ENCODE measurements around the gene ABLIM2.

Gene ABLIM2

DNA sequence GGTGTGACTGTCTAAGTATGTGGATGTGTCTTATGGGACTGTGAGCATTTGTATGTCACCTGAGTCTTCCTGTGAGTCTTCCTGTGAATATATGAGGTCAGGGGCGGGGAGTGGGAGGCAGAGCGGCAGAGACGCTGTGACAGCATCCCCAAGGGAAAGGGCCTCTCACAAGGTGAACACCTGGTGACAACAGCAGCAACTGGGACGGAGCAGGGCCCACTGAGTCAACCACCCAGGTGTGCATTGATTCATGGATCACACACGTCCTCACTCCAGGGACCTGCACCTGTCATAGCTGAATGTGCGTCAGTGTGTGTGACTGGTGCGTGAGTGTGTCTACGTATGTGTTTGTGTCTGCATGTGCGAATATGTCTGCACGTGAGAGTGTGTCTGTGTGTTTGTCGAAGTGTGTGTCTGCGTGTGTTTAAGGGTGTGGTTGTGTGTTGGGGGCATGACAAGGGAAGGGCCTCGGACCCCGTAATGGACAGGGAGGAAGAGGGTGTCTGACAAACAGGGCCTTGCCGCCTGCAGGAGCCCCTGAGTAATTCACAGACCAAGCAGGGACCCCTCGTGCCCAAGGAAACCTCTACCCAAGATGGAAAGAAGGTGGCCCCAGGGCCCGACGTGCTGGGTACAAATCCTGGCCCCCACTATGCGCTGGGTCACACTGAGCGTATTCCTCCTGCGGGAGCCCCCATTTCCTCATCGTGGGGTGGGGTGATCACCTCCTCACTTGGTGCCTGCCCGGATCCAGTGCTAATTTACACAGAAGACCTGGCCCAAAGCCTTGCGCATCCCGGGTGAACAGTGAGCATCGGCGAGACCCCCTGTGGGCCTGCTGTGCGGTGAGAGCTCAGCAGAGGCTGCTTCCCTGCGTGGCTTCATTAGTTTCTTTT, 76.7 kb downstream of the ABLIM2 start:
- no peak for DNase-seq

GRCh38 chr4:8081171-8081570, 77.4 kb downstream of the ABLIM2 start:
- DNase-seq, result no peak

GRCh38 chr4:8080754-8081065, 77.9 kb downstream of the ABLIM2 start:
- DNase-seq, result no peak

DNA sequence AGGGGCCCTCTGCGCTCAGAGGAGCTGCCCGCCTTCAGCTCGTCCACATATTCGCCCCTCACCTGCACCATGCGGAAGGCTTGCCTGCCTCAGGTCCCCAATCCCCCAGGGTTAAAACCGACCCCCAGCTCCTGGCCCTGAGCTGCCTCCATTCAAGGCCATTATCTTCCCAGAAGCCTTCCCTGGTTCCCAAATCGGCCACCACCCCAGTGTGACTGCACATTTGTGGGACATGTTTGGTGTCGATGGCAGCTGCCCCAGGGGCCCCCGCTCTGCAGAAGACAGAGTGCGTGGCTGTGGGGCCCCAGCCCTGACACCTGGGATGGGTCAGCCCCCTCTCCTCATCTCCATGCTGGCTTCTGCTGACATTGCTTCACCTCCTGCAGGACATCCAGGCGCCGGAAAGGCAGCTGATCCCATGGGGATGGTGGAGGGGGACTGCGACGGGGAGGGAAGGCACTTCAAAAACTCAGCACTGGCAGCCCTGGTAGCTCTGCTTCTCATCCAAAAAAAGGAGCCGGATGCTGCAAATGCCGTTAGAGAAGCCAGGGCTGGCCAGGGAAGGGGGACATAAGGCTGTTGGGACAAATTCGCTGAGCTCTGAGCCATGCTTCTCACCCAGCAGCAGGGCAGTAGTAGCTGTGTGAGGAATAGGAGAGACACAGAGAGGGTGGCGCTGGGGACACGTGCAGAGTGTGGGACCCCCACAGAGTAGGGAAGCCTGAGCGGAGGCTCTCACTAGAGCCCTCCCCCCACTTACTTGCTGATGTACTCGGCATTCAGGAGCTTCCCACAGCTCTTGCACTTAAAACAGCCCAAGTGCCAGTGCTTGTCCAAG, 78.5 kb downstream of the ABLIM2 start:
- no peak for DNase-seq

DNA sequence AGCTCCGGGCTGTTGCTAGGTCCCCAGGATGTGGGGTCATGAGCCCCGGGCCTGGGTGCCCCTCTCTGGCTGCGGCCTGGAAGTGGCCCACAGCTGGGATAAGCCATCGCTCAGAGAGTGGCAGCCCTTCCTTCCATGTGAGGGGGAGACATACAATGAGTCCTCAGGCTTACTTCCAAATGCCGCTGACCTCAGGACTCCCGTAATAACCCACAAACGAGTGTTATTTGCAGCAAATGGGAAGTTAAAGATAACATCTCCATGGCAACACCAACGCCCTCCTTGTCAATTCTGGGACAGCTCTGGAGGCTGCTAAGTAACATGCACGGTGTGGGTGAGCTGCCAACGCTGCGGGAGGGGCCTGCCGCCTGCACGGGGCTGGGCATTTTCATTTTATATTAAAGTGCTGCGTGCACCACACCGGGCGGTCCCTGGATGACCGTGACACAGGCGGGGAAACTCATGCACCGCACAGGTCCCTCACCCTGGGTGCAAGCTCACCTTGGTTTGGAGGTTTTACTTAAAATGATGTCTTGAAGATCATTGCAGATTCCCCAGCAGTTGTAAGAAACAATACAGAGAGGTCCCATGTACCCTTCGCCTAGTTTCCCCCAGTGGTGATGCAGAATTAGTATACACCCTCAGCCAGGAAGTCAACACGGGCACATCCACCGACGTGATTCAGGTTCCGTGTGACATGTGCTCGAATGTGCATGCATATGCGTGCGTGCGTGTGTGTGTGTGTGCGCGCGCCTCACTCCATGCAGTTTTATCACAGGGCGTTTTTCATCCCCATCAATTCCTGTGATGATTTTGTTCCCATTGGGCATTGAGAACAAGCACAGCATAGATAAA, 79.4 kb downstream of the ABLIM2 start:
- DNase-seq, result no peak

DNA sequence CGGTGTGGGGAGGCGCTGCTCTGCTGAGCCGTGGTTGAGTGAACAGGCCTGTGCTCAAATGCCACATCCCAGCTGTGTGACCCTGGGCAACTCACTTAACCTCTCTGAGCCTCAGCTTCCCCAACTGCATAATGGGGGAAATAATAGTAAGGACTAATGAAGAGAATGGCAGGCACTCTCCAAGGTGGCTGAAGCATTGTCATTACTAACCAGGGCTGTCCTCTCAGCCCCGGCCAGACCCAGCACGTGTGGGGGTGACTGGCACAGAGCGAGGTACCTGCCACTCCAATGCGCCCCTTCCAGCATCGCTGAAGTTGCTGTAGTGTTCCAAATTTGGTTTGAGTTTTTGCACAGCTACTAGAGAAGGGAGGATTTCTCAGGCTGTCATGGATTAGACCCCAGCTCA, 80.0 kb downstream of the ABLIM2 start:
- no peak for DNase-seq

DNA sequence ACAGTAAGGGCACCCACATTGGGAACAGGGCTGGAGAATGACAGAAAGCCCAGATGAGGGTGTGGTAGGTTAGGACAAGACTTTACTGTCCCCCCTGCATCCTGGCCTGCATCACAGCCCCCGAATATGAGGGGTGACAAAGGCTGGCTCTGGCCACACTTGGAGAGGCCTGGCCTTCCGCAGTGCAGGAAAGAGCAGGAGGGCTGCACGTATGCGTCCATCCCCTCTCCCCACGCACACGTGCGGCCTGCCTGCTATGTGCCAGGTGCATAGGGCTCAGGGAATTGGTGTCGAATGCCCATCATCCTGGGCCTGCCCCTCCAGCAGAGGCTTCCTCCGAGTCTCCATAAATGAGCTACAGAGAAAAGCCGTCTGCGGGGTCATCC, 80.5 kb downstream of the ABLIM2 start:
- DNase-seq, result no peak

GRCh38 chr4:8077181-8078108, 81.2 kb downstream of the ABLIM2 start:
- DNase-seq, result no peak

DNA sequence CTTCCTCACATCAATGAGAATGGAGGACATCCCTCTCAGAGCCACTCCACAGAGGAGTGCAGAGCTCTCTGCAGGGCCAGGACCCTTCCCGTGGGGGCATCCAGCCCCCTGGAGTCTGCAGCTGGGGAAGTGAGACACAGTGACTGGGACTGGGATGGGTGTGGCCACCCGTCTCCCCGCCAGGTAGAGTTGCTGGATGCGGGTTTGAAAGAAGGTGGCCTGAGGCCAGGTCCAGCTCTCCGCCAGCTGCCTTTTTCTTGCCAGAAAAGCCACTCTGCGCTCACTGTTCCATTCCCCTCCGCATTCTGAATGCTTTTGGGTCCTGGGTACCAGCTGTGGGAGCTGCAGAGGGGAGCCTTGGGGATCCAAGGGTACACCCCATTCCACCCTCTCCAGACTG, 82.6 kb downstream of the ABLIM2 start:
- DNase-seq, result no peak

GRCh38 chr4:8073206-8073863, 85.3 kb downstream of the ABLIM2 start:
- DNase-seq, result no peak

DNA sequence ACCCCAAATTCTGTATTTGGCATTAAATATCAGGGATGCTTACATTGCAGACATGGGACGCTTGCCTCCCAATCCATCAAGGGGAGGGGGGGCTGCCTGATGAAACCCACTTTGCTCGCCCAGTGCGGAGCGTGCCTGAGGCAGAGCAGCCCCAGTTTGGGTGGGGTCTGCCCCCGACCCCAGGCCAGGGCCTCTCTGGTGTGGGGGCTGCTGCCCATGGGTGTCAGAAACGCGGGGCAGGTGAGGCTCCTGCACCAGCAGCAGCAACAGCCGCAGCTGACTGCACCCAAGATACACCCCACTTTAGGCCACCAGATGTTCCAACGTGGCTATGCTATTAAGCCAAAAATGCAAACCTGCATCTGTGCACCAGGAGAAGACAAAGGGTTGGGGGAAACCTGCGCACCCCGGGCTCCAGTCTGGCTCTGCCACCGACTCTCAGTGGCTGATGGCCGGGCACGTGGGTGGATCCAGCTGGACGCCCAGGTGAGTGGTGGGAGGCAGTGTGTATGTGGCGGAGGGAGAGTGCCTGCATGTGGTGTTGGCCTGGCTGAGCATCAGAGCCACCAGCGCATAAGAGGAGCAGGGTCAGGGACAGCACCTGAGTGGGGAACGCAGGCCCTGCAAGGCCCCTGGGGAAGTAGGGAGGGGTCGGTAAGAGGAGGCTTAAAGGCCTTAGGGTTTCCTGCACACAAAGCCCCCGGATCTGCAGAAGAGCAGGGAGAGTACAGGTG, 86.2 kb downstream of the ABLIM2 start:
- no peak for DNase-seq

- DNase-seq, result no peak
These were observed 86.8 kb downstream of the ABLIM2 start for GRCh38 chr4:8071766-8072165.

DNA sequence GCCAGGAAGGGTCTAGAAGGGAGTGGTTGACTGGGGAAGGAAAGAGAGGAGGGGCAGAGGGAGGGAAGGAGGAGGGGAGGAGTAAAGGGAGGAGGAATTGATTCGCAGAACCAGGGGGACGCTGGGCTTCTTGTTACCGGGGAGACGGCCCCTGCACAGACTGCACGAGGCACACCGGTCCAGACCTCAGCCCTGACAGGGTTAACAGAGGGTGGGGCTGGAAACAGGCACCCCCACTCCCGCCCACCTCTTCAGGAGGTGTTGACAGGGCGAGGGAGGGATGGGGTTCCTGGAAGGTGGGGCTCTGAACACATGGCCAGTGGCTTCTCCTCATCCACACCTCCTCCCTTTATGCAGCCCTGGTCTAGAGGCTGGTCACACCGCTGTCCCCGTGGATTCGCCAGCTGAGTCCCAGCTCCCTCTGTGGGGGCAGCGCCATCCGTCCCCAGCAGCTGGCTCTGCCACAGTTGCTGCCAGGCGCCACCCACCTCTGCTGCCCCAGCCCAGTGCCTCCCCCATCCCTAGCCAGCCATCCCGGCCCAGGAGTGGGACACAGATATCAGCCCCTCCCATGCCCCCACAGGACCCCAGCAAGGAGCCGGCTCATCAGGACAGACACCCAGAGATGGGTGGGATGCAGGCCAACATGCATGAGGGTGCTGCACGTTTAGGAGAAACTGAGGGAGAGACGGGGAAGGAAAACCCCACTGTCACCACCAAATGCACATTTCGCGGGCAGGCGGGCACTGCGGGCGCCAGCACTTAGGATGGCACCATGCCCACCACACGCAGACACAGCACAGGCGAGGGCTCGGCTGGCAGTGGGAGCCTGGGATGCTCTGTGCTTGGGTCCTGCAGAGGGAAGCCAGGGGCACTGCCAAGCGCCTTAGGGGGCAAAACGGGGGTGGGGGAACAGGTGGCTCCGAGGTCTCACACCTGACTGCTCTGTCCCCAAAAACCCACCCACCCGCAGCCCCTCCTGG, 87.6 kb downstream of the ABLIM2 start:
- DNase-seq, result no peak

GRCh38 chr4:8069102-8069752, 89.4 kb downstream of the ABLIM2 start:
- DNase-seq, result no peak

DNA sequence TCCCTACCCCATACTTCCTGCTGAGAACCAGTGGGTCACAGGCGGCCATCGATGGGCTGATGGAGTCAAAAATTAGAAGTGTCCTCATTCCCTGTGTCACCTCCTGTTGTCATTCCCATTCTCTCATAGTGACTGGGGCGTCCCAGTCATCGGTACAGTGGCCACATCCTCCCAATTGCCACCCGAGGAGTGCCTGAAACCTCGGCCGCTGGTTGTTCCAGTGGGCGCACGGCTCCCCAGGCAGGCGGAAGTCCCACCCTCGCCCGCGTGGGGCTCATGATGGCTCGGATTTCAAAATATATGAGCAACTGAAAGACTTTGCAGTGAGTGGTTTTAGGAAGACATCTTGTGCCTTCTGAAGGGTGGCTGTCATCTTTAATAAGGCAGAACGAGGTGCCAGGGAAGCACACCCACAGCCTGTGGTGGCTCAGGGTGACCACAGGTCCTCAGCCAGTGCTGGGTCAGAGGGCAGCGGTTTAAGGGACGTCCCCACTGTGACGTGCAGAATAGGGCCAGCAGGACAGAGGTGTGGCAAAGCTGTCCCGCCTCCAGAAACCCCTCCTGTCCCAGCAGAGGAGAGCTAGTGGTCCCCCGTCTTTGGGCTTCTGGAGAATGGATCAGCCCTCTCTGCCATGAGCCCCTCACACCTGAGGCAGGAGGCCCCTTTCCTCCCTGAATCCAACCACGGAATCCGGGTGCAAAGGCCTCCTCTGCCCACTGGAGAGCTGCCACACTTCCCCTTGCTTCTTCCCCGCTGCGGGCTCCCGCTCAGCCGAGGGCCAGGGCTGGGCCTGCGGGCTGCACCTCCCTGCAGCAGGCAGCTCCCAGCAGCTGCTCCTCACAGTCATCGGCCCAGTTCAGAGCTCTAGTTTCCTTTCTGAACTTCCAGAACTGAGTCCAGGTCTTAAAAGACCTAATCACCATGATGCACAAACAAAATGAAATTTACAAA, 90.4 kb downstream of the ABLIM2 start:
- DNase-seq, result no peak

GRCh38 chr4:8067274-8067936, 91.2 kb downstream of the ABLIM2 start:
- DNase-seq, result no peak

DNA sequence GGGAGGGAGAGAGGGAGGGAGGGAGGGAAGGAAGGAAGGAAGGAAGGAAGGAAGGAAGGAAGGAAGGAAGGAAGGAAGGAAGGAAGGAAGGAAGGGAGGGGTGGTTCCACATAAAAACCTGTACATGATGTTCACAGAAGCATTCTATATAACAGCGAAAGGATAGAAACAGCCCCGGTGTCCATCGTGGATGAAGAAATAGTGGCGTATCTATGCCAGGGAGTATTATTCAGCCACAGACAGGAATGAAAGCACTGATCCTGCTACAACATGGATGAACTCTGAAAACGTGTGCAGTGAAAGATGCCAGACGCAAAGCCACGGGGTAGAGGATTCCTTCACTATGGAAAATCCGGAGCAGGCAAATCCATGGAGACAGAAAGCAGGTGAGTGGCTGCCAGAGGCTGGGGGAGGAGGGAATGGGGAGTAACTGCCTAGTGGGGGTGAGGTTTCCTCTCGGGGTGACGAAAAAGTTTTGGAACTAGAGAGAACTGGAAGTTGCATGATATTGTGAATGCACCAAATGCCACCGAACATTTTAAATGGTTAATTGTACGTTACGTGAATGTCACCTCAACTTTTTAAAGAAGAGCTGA, 92.2 kb downstream of the ABLIM2 start:
- DNase-seq, result no peak

All from activated T-cell treated with anti-CD3 and anti-CD28 coated beads, Interleukin-2, amount 50 U/mL, for 48 hours (primary cell).